SHP77 treated with DMSO at 0.1 percent for 48 hours (cell line): Measurements from ENCODE around the gene SLC6A6.

Experiments used
- DNase-seq: peaks from one replicate; lab custom pipeline; 2025; lab: John Stamatoyannopoulos, UW

SLC6A6 gene

GRCh38 chr3:14470461-14470860 lies 68.1 kb downstream of the SLC6A6 start:
- no peak for DNase-seq

- no peak for DNase-seq
Measured at GRCh38 chr3:14471016-14471415, 68.6 kb downstream of the SLC6A6 start.

DNA sequence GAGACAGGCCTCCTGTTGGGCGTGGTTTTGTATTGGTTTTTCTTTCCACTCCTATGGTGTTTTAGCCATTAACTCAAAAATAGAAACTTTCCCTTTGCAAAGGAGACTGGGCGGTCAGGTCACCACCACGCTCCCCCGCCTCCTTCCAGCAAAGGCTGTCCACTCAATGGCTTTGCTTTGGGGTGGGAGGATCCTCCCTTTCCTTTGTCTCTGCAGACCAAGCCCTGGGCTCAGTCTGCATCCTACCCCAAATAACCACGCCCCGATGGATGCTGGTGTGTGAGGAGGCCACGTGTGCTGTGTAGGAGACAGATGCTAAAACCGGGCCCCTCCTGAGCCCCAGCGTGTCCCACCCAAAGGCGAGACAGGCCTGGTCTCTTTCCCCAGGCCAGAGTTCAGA lies 69.3 kb downstream of the SLC6A6 start:
- no peak for DNase-seq

- no peak for DNase-seq
Measured at GRCh38 chr3:14472471-14473351, 70.3 kb downstream of the SLC6A6 start.

DNA sequence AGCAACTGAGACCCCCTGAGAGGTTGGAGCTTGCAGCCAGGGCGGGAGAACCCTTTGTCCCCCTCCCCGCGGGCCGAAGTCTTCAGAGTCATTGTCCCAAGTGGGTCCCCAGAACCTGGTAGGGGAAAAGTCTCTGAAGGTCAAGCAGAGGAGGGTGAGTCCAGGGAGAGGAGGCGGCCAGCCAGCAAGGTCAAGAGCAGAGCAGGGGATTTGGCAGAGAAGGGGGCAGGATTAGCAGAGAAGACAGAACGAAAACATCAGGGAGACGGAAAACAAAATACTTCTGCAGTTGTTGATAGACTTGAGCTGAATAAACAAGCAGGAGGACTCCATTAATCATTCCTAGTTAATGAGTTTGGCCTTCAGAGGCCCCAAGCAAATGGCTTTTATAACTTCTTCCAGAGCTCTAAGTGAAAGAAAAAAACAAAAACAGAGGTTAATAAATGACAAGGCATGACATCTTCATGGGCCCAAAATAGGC lies 71.0 kb downstream of the SLC6A6 start:
- DNase-seq: no peak

DNA sequence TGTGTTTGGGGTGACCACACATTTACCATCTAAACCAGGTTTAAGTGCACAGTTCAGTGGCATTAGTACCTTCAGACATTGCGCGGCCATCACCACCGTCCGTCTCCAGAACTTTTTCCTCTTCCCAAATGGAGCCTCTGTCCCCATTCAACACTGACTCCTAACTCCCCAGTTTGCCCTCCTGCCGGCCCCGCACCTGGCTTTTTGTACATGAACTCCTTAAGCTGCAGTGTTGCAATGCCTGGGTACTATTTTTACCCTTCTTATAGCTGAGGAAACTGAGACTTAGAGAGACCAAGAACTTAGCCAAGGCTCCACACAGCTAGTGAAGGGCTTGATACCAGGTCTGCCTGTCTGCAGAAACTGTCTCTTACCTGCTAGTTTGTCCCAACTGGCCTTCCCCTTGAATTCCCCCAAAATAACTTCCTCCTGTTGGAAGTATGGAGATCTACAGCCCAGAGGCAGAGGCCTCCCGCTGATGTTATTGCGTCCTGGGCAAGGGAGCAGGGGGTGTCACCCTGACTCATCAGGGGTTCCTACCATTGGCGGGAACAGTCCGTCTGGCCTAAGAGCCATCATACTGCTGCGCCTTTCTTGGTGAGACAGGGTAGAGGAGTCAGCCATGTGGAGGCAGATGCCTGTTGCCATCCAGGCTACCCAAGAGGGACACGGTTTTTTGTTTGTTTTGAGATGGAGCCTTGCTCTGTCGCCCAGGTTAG lies 72.1 kb downstream of the SLC6A6 start:
- no peak for DNase-seq

DNA sequence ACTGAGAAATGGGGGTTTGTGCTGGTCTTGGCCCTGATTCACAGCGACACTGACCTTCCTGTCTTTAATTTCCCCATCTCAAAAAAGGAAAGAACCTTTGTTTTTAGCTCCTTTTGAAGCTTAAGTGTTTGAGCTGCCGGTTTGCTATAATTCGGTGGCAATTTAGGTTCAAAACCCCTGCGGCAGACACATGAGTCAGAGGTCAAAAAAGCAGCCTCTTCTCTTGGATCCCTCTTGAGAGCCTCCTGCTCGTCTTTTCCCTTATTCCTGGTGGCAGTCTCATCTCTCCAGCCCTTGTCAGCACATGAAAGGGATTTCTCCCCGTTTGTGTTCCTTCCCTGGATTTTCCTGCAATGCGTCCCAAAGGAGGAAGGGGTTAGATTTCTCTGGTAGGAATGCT lies 73.2 kb downstream of the SLC6A6 start:
- DNase-seq: no peak

- DNase-seq: no peak
Measured at GRCh38 chr3:14476583-14477265, 74.3 kb downstream of the SLC6A6 start.

DNA sequence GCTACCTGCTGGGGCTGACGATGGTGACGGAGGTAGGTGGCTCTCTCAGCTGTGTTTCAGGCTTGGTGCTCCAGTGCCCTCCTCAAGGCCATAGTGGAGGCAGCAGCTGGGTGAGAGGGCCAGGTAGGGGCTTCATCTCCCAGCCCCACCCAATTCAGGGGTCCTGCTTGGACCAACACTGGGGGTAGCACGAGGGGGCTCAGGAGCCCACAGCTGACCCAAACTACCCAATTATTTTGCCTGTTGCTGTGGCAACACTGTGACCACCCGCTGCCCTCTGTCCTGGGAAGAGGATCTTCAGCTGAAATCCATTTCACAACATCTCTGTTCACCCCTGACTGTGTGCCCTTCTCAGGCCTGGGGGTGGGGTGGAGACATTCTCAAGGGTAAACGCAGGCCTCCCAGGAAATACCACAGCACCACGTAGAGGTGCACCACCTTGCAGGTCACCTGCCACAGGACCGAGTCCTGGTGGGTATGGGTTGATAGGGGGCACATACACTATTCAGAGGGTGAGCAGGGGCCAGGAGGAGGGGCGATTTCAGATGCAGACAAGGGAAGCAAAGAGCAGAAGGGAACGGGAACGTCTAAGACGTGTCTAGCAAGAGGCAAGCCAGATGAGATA lies 75.0 kb downstream of the SLC6A6 start:
- DNase-seq: no peak

- DNase-seq: no peak
Measured at GRCh38 chr3:14478956-14479550, 76.6 kb downstream of the SLC6A6 start.

DNA sequence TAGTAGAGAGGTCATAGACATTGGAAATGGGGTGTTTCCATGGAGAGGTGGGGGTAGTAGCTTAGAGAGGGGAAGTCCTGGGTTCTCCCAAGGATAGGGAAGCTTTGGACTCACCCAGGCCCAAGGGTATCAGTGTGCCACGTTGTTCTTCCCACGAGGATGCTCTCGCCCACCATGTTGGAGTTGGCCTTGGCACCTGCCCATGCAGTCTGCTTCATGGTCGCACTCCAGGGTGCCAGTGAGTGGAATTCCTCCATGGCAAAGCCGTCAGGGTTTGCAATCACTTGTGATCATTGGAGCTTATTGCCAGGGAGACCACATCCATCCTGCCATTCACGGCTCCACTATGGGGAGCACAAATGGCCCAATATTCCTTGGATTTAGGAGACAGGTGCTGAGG lies 77.2 kb downstream of the SLC6A6 start:
- DNase-seq: no peak

DNA sequence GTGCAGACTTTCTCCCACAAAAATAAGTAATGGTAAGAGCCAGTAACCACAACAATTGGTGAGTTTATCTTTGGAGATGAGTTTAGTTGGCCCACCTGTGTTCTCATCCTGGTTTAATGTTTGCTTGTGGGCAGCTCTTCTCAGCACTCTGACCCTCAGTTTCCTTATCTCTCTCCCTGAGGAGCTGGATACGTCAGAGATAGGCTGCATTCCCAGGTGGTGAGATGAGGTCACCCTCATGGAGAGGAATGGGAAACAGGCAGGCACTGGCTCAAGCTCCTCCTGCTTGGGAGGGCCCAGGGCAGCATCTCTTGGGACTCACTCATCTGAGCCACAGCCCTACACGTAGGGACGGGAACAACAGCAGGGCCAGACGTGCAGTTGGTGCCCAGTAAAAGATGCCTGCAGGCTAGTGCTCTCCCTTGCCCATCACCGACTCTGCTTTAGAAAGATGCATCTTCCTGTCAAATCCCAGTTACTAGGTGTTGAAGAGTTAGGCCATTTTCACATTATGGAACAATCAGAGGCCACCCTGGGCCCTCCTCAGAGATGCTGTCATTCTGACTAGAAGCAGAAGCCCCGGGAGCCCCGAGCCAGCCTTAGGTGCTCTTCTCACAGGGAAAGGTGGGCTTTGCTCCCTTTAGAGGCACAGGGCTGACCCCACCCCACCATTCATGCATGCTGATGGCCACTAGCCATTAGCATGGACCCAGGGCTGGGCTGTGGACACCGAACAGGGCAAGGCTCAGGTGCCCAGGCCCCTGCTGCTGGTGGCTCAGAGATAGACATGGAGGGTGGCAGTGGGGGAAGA lies 78.0 kb downstream of the SLC6A6 start:
- DNase-seq: no peak

DNA sequence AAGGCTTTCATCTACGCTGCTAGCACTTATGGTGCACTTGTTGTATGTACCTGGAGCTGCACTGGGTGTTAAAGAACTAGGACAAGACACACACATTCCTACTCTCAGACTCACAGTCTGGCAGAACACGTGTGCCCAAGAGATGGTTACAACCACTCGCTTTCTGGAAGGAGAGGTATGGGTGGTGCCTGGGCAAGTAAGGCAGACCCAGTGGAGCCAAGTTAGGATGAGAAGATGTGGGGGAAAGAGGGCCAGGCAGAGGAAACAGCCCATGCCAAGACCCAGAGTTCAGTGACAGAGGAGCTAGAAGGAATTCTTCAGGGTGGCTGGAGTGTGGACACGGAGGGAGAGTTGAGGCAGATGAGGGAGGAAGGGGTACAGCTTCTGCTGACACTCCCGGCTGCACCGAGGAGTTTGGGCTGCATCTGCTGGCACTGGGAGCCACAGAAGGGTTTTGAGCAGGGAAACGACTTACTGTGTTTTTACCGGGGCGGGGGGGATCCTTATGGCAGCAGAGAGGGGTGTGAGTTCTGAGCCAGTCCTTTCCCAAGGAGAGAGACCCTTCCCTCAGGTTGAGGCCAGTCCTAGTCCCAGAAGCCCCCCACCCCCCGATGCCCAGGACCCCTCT lies 78.7 kb downstream of the SLC6A6 start:
- DNase-seq: no peak

DNA sequence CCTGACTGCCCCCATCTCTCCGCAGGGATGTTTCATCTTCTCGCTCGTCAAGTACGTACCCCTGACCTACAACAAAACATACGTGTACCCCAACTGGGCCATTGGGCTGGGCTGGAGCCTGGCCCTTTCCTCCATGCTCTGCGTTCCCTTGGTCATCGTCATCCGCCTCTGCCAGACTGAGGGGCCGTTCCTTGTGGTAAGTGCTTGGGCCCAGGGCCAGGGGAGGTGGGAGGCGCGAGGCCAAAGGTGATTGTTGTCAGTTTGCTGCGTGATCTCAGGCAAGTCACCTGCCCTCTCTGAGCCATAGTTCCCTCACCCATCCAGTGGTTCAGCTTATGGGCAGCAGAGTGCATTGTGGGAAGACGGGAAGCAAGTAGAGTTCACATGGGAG lies 79.2 kb downstream of the SLC6A6 start:
- DNase-seq: no peak

DNA sequence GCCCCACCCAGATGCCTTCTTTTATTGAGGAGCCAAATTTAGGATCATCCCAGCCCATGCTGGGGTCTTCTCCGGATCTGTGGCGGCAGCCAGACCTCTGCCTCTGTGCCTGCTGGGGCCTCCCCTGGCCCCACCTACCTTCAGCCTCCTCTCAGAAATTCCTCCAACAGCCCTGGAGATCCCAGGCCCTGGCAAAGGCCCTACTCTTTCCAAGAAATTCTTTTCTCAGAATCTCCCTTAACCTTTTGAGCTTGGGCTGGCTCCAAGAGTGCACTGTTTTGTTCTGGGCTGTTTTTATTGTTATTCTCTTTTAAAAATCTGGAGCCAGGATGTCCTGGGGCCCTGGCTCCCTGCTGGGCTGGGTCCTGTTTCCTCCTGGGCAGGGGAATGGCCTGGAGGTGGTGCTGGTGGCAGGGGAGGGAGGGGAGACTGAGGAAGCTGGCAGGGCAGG lies 79.9 kb downstream of the SLC6A6 start:
- no peak for DNase-seq

- no peak for DNase-seq
Measured at GRCh38 chr3:14483286-14483685, 80.9 kb downstream of the SLC6A6 start.

DNA sequence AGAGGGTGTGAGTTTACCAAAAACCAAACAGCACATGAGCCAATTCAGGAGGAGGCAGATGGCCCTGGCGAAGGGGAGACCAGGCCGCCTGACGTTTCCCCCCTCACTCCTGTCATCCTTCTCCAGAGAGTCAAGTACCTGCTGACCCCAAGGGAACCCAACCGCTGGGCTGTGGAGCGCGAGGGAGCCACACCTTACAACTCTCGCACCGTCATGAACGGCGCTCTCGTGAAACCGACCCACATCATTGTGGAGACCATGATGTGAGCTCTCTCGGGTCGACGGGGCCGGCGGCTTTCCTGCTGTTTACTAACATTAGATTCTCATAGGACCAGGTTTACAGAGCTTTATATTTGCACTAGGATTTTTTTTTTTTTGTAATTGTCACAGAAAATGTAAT lies 82.3 kb downstream of the SLC6A6 start:
- no peak for DNase-seq

- DNase-seq: no peak
Measured at GRCh38 chr3:14485981-14486380, 83.6 kb downstream of the SLC6A6 start.

DNA sequence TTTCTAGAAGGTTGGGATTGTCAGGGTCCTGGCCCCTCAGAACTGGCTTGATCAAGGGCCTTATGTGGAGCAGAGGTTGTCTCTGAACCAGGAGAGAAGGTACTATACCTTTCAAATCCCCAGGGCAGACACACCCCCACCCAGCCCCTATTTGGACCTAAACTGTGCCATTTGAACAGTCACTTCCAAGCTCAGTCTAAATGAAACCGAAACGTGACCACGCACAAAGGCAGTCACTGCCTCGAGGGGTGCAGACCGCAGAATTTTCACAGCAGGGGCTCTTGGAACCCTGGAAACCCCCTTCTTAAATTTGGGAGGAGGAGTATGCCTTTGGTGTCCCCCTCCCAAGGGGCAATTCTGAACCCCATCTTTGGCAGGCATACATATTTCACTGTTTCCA lies 84.1 kb downstream of the SLC6A6 start:
- no peak for DNase-seq

DNA sequence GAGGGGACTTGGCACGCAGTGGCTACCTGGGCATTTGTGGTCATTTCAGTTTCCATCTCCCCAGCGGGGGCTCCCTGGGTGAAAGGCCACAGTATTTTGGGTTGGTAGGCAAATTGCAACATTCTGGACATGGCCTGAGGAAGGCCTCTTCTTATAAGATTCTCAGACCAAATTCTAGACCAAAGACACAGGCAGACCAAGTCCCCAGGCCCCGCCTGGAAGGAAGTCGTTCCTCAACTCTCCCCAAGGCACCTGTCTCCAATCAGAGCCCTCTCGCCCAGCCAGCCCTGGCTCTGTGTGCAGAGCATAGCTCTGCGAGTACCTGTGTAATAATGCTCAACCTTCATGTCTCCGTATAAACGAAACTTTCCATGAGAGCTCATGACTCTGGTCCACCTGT lies 84.7 kb downstream of the SLC6A6 start:
- no peak for DNase-seq
